EL (cell line): ENCODE results near the gene RXYLT1.
"Not testable (repeated sequence)": the region's sequence is repeated elsewhere in the genome, so short reads cannot be mapped to it uniquely, and the experiment has no call there.

ENCODE experiments used
- DNase-seq: peaks from one replicate; pipeline ENCODE4 v3.0.0-alpha.2; 2016

RXYLT1 gene

DNA sequence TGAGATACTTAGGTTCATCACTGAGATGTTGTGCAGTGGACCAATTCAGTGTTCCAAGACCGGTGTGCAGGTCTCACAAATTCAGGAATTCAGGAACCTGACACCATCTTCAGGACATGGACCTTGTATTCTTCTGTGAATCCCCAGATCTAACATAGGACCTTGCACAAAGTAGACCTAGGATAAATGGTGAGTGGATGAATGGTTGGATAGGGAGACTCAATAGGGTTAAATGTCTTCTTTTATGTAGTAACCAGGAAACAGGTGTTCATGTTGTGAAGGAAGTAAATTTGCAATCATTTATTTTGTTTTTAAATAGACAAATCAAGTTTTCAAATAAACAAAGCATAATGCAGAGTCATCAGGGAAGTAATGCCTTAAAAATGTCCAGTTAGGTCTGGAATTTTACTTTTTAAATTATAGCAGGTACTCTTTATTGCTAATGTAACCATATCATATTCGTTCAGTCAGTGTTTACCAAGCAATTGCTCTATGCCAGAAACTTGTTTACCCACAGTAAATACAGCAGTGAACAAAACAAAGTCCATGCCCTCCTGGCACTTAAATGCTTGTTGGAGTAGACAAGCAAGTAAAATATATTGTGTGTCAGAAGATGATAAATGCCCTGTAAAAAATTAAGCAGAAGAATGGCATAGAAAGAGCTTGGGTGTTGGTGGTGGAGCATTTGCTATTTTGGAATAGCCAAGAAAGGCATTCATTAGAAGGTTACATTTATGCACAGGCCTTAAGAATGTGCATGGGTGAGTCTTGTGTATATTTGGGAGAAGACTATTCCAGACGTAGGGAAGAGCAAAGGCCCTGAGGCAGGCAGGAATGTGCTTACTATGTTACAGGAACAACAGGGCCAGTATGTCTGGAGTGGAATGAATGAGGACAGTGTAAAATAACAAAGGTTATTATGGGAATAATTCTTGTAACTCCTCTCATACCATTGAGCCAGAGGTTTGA is 26.3 kb downstream of the RXYLT1 start:
- no peak for DNase-seq

DNA sequence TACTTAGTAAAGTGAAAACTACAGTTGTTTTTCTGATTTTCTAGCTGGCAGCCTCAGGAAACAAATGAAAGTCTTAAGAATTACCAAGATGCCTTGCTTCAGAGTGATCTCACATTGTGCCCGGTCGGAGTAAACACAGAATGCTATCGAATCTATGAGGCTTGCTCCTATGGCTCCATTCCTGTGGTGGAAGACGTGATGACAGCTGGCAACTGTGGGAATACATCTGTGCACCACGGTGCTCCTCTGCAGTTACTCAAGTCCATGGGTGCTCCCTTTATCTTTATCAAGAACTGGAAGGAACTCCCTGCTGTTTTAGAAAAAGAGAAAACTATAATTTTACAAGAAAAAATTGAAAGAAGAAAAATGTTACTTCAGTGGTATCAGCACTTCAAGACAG is 28.9 kb downstream of the RXYLT1 start:
- DNase-seq: no peak

DNA sequence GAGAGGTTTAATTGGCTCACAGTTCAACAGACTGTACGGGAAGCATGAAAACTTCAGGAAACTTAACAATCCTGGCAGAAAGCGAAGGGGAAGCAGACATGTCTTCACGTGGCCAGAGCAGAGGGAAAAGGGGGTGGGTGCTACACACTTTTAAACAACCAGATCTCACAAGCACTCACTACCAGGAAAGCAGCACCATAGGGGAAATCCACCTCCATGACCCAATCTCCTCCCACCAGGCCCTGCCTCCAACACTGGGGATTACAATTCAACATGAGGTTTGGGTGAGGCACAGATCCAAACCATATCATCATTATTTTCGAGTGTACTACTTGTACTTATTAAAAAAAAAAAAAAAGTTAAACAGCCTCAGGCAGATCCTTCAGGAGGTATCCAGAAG is 29.9 kb downstream of the RXYLT1 start:
- DNase-seq: no peak

DNA sequence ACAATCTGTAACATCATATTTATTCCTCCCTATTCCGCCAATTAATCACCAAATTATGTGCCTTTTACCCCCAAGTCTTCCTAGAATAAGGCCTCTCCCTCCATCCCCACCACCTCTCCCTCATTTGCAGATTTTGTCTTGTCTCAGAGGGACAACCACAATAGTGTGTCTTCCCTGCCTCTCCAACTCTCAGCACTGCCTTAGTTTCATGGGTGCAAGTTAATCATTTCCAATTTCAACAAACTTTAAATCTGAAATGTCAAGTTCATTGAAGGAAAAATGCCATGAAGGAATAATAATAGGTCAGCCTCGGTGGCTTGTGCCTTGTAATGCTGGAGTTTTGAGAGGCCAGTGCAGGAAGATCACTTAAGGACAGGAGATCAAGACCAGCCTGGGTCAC is 31.6 kb downstream of the RXYLT1 start:
- no peak for DNase-seq

DNA sequence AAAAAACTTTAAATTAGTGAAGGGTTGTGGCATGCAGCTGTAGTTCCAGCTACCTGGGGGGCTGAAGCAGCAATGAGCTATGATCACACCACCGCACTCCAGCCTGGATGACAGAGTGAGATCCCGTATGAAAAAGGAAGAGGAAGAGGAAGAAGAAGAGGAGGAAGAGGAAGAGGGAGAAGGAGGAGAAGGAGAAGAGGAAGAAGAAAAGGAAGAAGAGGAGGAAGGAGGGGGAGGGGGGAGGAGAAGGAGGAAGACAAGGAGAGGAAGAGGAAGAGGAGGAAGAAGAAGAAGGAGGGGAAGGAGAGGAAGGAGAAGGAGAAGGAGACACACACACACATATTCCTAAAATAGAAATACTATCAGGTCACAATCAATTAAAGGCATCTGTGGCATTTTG is 32.0 kb downstream of the RXYLT1 start:
- DNase-seq: no peak

DNA sequence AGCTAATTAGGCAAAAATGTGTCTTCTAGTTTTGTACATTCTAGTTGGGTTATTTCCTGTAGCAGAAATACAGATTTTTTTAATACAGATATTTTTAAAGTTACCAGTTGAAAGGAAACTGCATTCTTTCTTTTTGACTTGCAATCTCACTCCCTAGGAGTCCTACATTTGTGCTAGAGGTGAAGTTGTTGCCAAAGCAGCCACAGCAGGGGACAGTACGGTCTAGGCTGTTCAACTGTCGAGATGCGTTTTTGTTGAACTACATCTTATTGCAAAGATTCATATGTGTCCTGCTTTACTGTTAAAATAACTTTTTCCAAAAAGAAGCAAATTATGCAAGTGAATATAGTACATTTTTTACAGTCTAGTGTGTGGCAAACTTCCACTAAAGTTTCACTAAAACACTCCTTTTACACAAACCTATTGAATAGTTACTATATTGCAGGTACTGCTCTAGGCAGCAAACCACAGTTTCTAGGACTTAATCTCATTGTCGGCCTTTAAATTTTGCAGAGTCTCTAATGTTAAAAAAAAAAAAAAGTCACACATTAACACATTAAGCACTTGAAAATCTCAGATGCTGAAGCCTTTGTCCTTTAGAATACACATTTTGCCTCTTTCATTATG is 34.5 kb downstream of the RXYLT1 start:
- no peak for DNase-seq

DNA sequence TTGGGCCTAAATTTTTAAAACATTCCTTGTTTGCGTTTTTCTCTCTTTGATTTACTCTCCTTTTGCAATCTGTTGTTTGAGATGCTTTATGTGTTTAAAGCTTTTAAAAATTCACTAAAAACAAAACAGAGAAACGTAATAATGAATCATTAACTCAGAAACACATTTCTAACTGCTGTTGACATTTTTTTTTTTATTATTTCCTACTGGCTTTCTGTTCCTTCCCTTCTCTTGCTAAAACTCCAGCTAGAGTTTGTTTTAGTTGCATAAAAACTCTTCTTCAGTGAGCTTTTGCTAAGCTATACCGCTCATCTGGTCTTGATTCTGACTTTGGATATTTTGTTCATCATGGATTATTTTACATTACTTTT is 35.8 kb downstream of the RXYLT1 start:
- DNase-seq: no peak

DNA sequence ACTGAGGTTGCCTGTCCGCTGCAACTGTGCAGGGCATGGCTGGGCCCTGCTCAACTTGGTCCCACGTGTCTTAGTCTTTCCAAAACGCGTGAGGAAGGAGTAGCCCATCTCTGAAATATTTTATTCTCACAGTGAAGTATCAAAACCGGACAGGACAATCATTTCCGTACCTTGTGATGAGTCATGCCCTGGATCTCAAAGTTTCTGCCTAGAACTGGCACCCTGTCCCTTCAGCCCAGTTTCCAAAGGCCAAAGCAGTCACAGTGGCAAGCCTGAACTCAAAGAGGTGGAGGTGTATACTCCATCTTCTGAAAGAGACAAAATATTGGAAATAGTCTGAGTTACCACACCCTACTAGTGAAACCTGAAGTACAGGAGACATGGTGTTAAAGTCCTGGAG is 36.3 kb downstream of the RXYLT1 start:
- no peak for DNase-seq

DNA sequence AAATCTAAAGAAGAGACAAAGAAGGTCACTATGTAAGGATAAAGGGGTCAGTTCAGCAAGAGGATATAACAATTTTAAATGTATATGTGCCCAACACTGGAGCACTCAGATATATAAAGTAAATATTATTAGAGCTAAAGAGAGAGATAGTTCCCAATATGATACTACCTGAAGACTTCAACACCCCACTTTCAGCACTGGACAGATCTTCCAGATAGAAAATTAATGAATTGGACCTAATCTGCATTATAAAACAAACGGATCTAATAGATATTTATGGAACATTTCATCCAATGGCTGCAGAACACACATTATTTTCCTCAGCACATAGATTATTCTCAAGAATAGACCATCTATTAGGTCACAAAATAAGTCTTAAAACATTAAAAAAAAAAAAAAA is 40.7 kb downstream of the RXYLT1 start:
- no peak for DNase-seq

DNA sequence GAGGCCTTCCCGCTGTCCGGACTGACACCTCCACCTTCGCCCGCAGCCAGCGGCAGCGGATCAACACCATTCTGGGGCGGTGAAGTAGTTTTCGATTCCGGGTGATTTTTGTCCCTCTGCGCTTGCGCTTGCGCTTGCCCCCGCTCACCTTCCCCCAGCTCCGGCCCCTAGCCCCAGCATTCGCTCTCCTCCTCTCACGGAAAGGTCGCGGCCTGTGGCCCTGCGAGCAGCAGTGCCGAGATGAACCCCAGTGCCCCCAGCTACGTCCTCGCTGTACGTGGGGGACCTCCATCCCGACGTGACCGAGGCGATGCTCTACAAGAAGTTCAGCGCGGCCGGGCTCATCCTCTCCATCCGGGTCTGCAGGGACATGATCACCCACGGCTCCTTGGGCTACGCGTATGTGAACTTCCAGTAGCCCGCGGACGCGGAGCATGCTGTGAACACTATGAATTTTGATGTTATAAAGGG is 42.1 kb downstream of the RXYLT1 start:
- peak; percentile 65 for DNase-seq

DNA sequence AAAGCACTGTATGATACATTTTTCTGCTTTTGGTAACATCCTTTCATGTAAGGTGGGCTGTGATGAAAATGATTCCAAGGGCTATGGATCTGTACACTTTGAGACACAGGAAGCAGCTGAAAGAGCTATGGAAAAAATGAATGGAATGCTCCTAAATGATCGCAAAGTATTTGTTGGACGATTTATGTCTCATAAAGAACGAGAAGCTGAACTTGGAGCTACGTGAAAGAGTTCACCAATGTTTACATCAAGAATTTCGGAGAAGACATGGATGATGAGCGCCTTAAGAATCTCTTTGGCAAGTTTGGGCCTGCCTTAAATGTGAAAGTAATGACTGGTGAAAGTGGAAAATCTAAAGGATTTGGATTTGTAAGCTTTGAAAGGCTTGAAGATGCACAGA is 42.6 kb downstream of the RXYLT1 start:
- peak; percentile 88 for DNase-seq

DNA sequence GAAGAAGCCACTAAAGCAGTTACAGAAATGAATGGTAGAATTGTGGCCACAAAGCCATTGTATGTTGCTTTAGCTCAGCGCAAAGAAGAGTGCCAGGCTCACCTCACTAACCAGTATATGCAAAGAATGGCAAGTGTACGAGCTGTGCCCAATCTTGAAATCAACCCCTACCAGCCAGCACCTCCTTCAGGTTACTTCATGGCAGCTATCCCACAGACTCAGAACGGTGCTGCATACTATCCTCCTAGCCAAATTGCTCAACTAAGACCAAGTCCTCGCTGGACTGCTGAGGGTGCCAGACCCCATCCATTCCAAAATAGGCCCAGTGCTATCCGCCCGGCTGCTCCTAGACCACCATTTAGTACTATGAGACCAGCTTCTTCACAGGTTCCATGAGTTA is 43.3 kb downstream of the RXYLT1 start:
- no peak for DNase-seq

DNA sequence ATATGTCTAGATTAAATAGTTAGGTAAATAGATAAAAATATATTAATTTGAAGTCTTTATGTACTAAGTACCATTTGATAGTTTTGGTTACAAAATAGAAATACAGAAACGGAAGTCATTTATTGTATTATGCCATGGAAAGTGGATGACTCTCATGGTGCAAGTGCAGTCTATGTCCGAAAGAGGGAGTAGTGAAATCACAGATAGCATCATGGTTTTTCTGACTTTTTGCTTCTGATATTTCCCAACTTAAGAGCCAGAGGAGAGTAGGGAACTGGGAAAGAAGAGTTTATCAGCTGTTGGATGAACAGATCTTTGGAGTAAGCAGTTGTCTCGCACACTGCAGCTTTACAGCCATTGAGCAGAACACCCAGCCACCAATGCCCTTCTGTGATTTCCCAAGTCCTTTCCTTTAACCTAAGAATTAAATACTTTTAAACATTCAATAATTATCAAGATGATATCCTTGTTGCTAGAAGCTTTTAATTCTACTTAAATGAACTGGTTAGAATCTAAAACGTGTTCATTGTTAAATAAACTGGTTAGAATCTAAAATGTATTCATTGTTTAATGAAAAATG is 46.4 kb downstream of the RXYLT1 start:
- DNase-seq: peak; percentile 68

DNA sequence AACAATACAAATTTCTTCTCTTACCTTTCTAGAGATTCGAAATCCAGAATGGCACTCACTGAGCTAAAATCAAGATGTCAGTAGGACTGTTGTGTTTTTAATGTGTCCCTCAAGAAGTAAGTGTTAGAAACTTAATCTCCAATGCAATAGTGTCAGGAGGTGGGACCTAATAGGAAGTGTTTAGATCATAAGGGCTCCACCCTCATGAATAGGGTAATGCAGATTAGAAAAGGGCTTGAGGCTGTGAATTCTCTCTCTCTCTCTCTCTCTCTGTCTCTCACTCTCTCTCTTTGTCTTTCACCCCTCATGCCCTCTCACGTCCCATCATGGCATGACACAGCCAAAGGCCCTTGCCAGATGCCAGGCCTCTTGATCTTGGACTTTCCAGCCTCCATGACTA is 49.2 kb downstream of the RXYLT1 start:
- DNase-seq: no peak

DNA sequence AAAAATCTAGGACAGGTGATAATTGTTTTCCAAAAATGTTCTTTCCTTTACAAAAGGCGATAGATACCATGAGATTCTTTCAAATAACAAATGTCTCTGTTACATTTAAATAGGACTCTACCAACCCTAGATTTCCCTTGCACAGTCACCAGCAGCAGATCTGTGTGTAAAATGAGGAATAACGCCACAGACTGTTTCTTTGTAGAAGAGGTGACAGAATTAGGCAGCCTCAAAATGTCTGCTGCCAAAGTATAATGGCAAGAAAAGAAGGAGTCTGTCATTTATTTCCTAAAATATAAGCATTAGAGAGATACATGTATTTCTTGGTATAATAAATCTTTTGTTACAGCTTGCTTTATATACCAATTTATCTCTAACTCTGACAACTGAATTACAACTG is 56.3 kb downstream of the RXYLT1 start:
- no peak for DNase-seq

DNA sequence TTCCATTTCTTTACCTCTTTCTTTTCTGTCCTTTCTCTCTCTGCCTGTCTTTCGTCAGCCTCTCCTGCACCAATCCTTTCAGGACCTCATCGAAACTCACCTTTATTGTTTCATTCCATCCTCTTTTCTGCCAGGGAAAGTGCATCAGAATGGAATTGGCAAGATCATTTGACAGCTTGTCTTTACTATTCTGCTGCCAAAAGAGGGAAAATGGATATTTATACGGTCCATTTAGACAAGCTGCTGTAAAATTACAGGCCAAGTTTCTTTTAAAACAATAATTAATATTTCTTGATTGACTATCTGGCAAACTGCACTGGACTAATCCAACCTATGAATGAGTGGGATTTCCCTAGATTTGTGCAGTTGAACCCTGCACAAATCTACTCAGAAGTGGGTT is 57.2 kb downstream of the RXYLT1 start:
- DNase-seq: no peak

DNA sequence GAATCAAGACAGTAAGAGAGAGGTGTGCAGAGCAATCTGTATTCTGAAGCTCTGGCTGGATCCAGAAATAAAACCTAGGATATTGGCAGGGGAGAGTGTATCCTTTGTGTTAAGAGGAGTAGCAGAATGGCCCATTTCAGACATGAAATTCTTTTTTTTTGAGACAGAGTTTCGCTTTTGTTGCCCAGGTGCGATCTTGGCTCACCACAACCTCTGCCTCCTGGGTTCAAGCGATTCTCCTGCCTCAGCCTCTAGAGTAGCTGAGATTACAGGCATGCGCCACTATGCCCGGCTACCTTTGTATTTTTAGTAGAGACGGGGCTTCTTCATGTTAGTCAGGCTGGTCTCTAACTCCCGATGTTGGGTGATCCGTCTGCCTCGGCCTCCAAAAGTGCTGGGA is 58.7 kb downstream of the RXYLT1 start:
- no peak for DNase-seq

DNA sequence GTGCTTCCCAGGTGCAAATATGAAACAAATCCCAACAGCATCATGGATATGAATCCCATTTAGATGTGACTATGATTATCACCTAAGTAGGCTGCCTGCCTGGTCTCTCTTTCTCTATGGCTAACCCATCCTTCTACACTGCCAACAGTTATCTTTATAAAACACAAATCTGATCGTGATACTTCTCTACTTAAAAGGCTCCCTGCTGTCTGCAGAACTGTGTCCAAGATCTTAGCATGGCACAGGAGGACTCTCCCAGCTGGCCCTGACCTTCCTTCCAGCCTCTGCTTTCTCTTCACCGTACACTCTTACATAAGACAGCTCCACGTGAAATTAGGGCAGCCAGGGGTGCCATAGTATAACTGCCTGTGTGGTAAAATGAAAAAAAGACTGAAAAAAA is 61.3 kb downstream of the RXYLT1 start:
- no peak for DNase-seq

DNA sequence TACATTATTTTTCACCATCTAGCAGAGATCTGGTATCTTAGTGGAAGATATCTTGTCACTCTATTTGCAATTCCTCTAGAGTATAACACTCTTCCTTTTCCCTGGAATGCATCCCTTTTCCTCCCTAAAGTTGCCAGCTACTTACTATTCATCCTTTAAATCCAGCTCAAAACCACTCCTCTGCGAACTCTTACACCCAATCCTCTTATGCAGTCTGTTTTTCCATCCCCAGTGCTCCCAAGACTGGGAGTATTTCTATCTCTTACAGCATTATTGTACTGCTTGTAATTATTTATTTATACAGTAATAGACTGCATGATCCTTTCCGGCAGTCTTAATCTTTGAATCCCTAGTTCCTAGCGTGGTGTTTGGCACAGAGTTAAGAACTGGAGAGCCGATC is 61.9 kb downstream of the RXYLT1 start:
- DNase-seq: no peak

DNA sequence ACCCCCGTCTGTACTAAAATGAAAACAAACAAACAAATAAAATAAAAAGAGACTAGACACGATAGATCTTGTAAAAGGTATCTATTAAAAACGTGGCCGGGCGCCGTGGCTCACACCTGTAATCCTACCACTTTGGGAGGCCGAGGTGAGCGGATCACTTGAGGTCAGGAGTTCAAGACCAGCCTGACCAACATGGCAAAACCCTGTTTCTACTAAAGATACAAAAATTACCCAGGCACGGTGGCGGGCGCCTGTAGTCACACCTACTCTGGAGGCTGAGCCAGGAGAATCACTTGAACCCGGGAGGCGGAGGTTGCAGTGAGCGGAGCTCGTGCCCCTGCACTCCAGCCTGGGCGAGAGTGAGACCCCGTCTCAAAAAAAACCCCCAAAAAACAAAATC is 63.0 kb downstream of the RXYLT1 start:
- DNase-seq: not testable (repeated sequence)

DNA sequence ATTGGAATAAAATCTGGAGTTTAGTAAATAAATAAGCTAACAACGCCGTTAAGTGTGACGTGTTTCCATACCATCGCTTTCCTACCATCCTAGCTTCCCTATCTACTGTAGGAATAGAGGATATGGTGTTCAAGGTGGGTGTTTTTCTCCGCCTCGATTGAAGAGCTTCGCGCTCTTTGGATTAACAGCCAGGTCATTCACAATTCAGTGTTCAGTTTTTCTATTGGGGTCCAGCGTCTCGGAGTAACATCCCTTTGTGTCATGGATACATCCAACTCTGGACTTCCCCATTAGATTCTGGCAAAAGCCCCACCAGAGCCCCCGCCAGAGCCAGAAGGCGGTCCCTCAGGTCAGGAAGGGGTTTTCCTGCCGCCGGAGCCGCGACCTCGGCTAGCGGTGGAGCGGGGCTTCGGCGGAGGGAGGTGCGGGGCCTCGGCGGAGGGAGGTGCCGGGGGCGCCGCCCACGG is 63.6 kb downstream of the RXYLT1 start:
- DNase-seq: no peak

DNA sequence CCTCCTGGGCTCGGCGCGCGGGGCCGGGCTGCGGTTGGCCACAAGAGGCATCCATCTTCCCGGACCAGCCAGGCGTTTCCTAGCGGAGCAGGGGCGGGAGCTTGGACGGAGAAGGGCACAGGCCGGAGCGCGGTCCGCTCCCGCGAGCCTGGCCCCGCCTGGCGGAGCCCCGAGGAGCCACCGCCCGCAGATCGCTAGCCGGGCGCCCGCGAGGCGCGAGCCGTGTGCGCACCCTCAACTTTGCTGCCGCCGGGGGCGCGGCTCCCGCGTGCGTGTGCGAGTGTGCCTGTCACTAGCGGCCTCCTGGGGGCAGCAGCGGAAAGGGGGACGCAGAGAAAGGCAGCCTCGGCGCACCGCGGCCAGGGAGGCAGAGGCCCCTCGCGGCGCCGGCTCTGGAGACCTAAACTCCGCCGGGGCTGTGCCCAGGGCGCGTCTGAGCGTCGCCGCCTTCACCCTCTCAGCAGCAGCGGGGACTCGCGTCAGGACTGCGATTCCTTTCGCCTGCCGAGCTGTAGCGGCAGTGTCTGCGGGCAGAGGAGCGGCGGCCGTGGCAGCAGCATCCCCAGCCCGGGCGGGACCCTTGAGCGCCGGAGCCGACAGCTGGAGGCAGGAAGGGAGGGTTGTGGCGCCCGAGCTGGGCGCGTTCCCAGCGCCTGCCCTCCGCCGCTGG is 64.1 kb downstream of the RXYLT1 start:
- DNase-seq: peak; percentile 95
